ENCODE results near the gene PDZRN3.

Gene PDZRN3

GRCh38 chr3:73633453-73633852 is 8.7 kb upstream of the PDZRN3 start:
- no peak for DNase-seq (ENCODE audit: low spot score)
- in situ Hi-C loops (cut with MboI; ENCODE audit: low pct_unique_long_range_greater_than_20kb, low sequenced_read_pairs, unreplicated experiment) = no loop called here
- no peak for TF ChIP-seq CTCF (IDR thresholded peaks at IDR 0.05; ENCODE audit: extremely low read depth, insufficient read depth, missing control alignments)

GRCh38 chr3:73626106-73626505 is 1.4 kb upstream of the PDZRN3 start:
- no peak for TF ChIP-seq CTCF (IDR thresholded peaks at IDR 0.05; ENCODE audit: extremely low read depth, insufficient read depth, missing control alignments)
- in situ Hi-C loops (cut with MboI; ENCODE audit: low pct_unique_long_range_greater_than_20kb, low sequenced_read_pairs, unreplicated experiment) = no loop called here
- DNase-seq (ENCODE audit: low spot score) = no peak

- in situ Hi-C loops (cut with MboI; ENCODE audit: low pct_unique_long_range_greater_than_20kb, low sequenced_read_pairs, unreplicated experiment) = no loop called here
- DNase-seq (ENCODE audit: low spot score) = no peak
- TF ChIP-seq CTCF (IDR thresholded peaks at IDR 0.05; ENCODE audit: extremely low read depth, insufficient read depth, missing control alignments) = no peak
These were observed 522 bp downstream of the PDZRN3 start for GRCh38 chr3:73624017-73624820.

GRCh38 chr3:73623346-73623745 is 1.4 kb downstream of the PDZRN3 start:
- in situ Hi-C loops (cut with MboI; ENCODE audit: low pct_unique_long_range_greater_than_20kb, low sequenced_read_pairs, unreplicated experiment) = no loop called here
- DNase-seq (ENCODE audit: low spot score) = no peak
- no peak for TF ChIP-seq CTCF (IDR thresholded peaks at IDR 0.05; ENCODE audit: extremely low read depth, insufficient read depth, missing control alignments)

GRCh38 chr3:73622091-73622805 is 2.5 kb downstream of the PDZRN3 start:
- no peak for TF ChIP-seq CTCF (IDR thresholded peaks at IDR 0.05; ENCODE audit: extremely low read depth, insufficient read depth, missing control alignments)
- in situ Hi-C loops (cut with MboI; ENCODE audit: low pct_unique_long_range_greater_than_20kb, low sequenced_read_pairs, unreplicated experiment) = no loop called here
- DNase-seq (ENCODE audit: low spot score) = no peak

GRCh38 chr3:73621388-73621787 is 3.4 kb downstream of the PDZRN3 start:
- DNase-seq (ENCODE audit: low spot score) = no peak
- no peak for TF ChIP-seq CTCF (IDR thresholded peaks at IDR 0.05; ENCODE audit: extremely low read depth, insufficient read depth, missing control alignments)
- in situ Hi-C loops (cut with MboI; ENCODE audit: low pct_unique_long_range_greater_than_20kb, low sequenced_read_pairs, unreplicated experiment) = no loop called here
